Measurements from ENCODE around the gene ADIPOR1. TPM values are rescaled to one million over a fixed set of nuclear protein-coding genes. Genes with fewer than 3 reads are reported as not detected.

The ADIPOR1 gene
- polyA plus RNA-seq, 2 of the 4 experiments (the other 2 are of a cell fraction) = 56.4 to 131 TPM

GRCh38 chr1:203002951-203003350, 44.8 kb upstream of the ADIPOR1 start:
- Histone ChIP-seq H3K9me3 (no peaks in the 10 kb centered on the region), H3K4me1 (peaks cover 6% of the 10 kb centered on the region), H3K4me3 (no peak overlapping the region), H3K27ac (no peak overlapping the region; a peak in 1 of 6 replicates), H3K4me2 (no peak overlapping the region)
- no peak for FAIRE-seq
- TF ChIP-seq NFE2L2 (conservative IDR thresholded peaks at IDR 0.05; ENCODE audit: low read length) = no peak
- no peak for TF ChIP-seq CHD4 (IDR thresholded peaks at IDR 0.05; ENCODE audit: borderline replicate concordance)
- TF ChIP-seq USF2 (IDR thresholded peaks at IDR 0.05) = no peak
- TF ChIP-seq JUNB (IDR thresholded peaks at IDR 0.05) = no peak
- TF ChIP-seq GATA3 (IDR thresholded peaks at IDR 0.05; ENCODE audit: borderline replicate concordance) = no peak
- no peak for TF ChIP-seq PHF8 (IDR thresholded peaks at IDR 0.05; ENCODE audit: borderline replicate concordance, low read depth)
- no peak for TF ChIP-seq JUN (IDR thresholded peaks at IDR 0.05)
- TF ChIP-seq HES2 (IDR thresholded peaks at IDR 0.05) = no peak
- no peak for TF ChIP-seq HOXA7 (CRISPR knock-in tag; IDR thresholded peaks at IDR 0.05)
- TF ChIP-seq NR3C1 (IDR thresholded peaks at IDR 0.05) = no peak
- TF ChIP-seq KDM1A (IDR thresholded peaks at IDR 0.05; ENCODE audit: low read depth) = no peak
- no peak for TF ChIP-seq CHD2 (IDR thresholded peaks at IDR 0.05; ENCODE audit: low read length, partially characterized antibody)
- no peak for TF ChIP-seq ATOH8 (CRISPR knock-in tag; IDR thresholded peaks at IDR 0.05; ENCODE audit: low read depth)
- TF ChIP-seq CBX8 (IDR thresholded peaks at IDR 0.05) = no peak
- no peak for TF ChIP-seq BHLHE40 (IDR thresholded peaks at IDR 0.05; ENCODE audit: low read depth, low read length)
- no peak for TF ChIP-seq ELK1 (IDR thresholded peaks at IDR 0.05; ENCODE audit: low read depth, low read length)
- TF ChIP-seq SREBF2 (IDR thresholded peaks at IDR 0.05) = no peak
- WGBS (ENCODE audit: missing lambda C conversion rate) = 51% methylated on average over 1 of the region's 1 CpG
- ChIA-PET CTCF (no interaction called here), POLR2A (no interaction called here)
- DNase-seq (ENCODE audit: low read depth in 1 of 2, low spot score in 1 of 2) = no peak
- no peak for ATAC-seq

GRCh38 chr1:203001986-203002385, 43.9 kb upstream of the ADIPOR1 start:
- WGBS (ENCODE audit: missing lambda C conversion rate) = 91% methylated on average over 9 of the region's 9 CpGs
- Histone ChIP-seq H3K4me3 (no peak overlapping the region), H3K4me1 (peaks cover 6% of the 10 kb centered on the region), H3K9me3 (no peaks in the 10 kb centered on the region), H3K27ac (no peak overlapping the region), H3K4me2 (no peak overlapping the region)
- no peak for TF ChIP-seq EP300 (IDR thresholded peaks at IDR 0.05)
- ChIA-PET POLR2A (no interaction called here), CTCF (interaction anchor here (0.9 kb wide), 1 partner anchor 37 kb away, joined by 4 read pairs; no protein-coding TSS in a partner anchor)
- FAIRE-seq = no peak
- DNase-seq (ENCODE audit: low read depth in 1 of 2, low spot score in 1 of 2) = no peak
- ATAC-seq = no peak

GRCh38 chr1:203000217-203000944, 42.3 kb upstream of the ADIPOR1 start:
- no peak overlapping the region for H3K4me2 ChIP-seq
- no peak overlapping the region for H3K4me3 ChIP-seq
- no peaks in the 10 kb centered on the region for H3K9me3 ChIP-seq
- FAIRE-seq = no peak
- CTCF ChIA-PET = interaction anchor here (0.5 to 3.8 kb wide), 18 partner anchors 10 to 274 kb away, joined by 3 to 28 read pairs (median 5); no protein-coding TSS in a partner anchor
- no peak for DNase-seq (ENCODE audit: low read depth in 1 of 2, low spot score in 1 of 2)
- ATAC-seq = no peak
- POLR2A ChIA-PET = no interaction called here
- H3K27ac ChIP-seq = no peak overlapping the region
- 81% methylated on average over 3 of the region's 3 CpGs for WGBS (ENCODE audit: missing lambda C conversion rate)
- no peaks in the 10 kb centered on the region for H3K4me1 ChIP-seq
- TF ChIP-seq ATOH8 (CRISPR knock-in tag; IDR thresholded peaks at IDR 0.05; ENCODE audit: low read depth) (no peak), HMGXB4 (CRISPR knock-in tag; IDR thresholded peaks at IDR 0.05; ENCODE audit: borderline replicate concordance) (no peak), ZNF302 (CRISPR knock-in tag; IDR thresholded peaks at IDR 0.05) (no peak), SMC3 (IDR thresholded peaks at IDR 0.05) (no peak), KDM1A (IDR thresholded peaks at IDR 0.05; ENCODE audit: low read depth) (no peak), TP53 (CRISPR knock-in tag; IDR thresholded peaks at IDR 0.05) (no peak), CEBPB (IDR thresholded peaks at IDR 0.05) (no peak), ZFP36 (IDR thresholded peaks at IDR 0.05; ENCODE audit: borderline replicate concordance, partially characterized antibody) (no peak), USF2 (IDR thresholded peaks at IDR 0.05) (no peak), FOSL2 (IDR thresholded peaks at IDR 0.05) (no peak), FOSL2 (CRISPR knock-in tag; IDR thresholded peaks at IDR 0.05) (no peak), MAZ (IDR thresholded peaks at IDR 0.05; ENCODE audit: borderline replicate concordance, low read depth, low read length) (no peak), ESRRA (IDR thresholded peaks at IDR 0.05; ENCODE audit: borderline replicate concordance, low read length) (no peak)
